SK-N-SH (cell line): Measurements from ENCODE around the gene RLN2. TPM values are rescaled to one million over a fixed set of nuclear protein-coding genes. Genes with fewer than 3 reads are reported as not detected.

Experiments used
- CTCF ChIA-PET: fragments of 300-600, 350-600 bp; formaldehyde crosslinking; extraction: SDS; loops from one replicate; lab custom pipeline; 2021; lab: Yijun Ruan, JAX
- POLR2A ChIA-PET: fragments of 350-600 bp; sonication (Branson Sonifier 250); formaldehyde crosslinking; extraction: SDS; loops from one replicate; lab custom pipeline; 2020; ENCODE audit warnings: antibody characterized with exemption, inconsistent platforms; lab: Yijun Ruan, JAX
- DNase-seq: peaks from one replicate; pipeline ENCODE4 v3.0.0; 2012
- H2AFZ ChIP-seq: fragments of 200-600 bp; sonication (generic); 2 replicates; pipeline ENCODE4 v1.8.1; 2016; ENCODE audit warnings: antibody characterized with exemption, mild to moderate bottlenecking, low read depth
- H3F3A ChIP-seq: fragments of 200-600 bp; sonication (generic); replicated peaks from 2 replicates; pipeline ENCODE3; 2016; ENCODE audit warnings: antibody characterized with exemption, mild to moderate bottlenecking; ENCODE audit not compliant: insufficient read depth
- H3K27ac ChIP-seq, 2 experiments: fragments of 200-500 bp in 1 of 2; fragments of 200-600 bp in 1 of 2; sonication (Bioruptor generic) in 1 of 2; sonication (generic), shearing (Covaris generic) in 1 of 2; 2 replicates each; pipeline versions ENCODE4 v1.5.1 to v1.6.1; 2014 to 2016; ENCODE audit warnings: low read depth in 2 of 2, inconsistent platforms in 1 of 2, low read length in 1 of 2, mild to moderate bottlenecking in 1 of 2, mixed read lengths in 1 of 2
- H3K27me3 ChIP-seq: fragments of 200-600 bp; sonication (generic), shearing (Covaris generic); 2 replicates; pipeline ENCODE4 v1.6.1; 2016; ENCODE audit warnings: mixed run types; ENCODE audit not compliant: insufficient read depth
- H3K36me3 ChIP-seq, 2 experiments: fragments of 200-500 bp in 1 of 2; fragments of 200-600 bp in 1 of 2; sonication (Bioruptor generic) in 1 of 2; sonication (generic) in 1 of 2; replicated peaks in 1 of 2; 2 replicates each; pipeline versions ENCODE3 to v1.5.1; 2014 to 2016; ENCODE audit warnings: low read length in 1 of 2, mild to moderate bottlenecking in 1 of 2; ENCODE audit not compliant: insufficient read depth in 2 of 2, control insufficient read depth in 1 of 2
- H3K4me1 ChIP-seq, 2 experiments: fragments of 200-500 bp in 1 of 2; fragments of 200-600 bp in 1 of 2; sonication (Bioruptor generic) in 1 of 2; sonication (generic), shearing (Covaris generic) in 1 of 2; 2 replicates each; pipeline versions ENCODE4 v1.5.1 to v1.6.1; 2014 to 2016; ENCODE audit warnings: low read depth in 1 of 2, low read length in 1 of 2, mixed run types in 1 of 2; ENCODE audit not compliant: insufficient read depth in 2 of 2, control insufficient read depth in 1 of 2
- H3K4me2 ChIP-seq: fragments of 200-600 bp; sonication (generic), shearing (Covaris generic); 2 replicates; pipeline ENCODE4 v1.6.1; 2017; ENCODE audit warnings: mixed run types
- H3K4me3 ChIP-seq, 2 experiments: fragments of 200-500 bp in 1 of 2; fragments of 200-600 bp in 1 of 2; sonication (Bioruptor generic) in 1 of 2; sonication (generic), shearing (Covaris generic) in 1 of 2; 2 replicates each; pipeline versions ENCODE4 v1.5.1 to v1.8.1; 2014 to 2016; ENCODE audit warnings: low read depth in 2 of 2, inconsistent platforms in 1 of 2, low read length in 1 of 2, mild to moderate bottlenecking in 1 of 2, mixed read lengths in 1 of 2, moderate library complexity in 1 of 2
- H3K79me2 ChIP-seq: fragments of 200-600 bp; sonication (generic); 2 replicates; pipeline ENCODE4 v1.8.1; 2017; ENCODE audit warnings: mild to moderate bottlenecking; ENCODE audit not compliant: insufficient read depth
- H3K9ac ChIP-seq: fragments of 200-600 bp; sonication (generic); 2 replicates; pipeline ENCODE4 v1.6.1; 2017; ENCODE audit warnings: mixed run types
- H3K9me2 ChIP-seq: fragments of 200-600 bp; sonication (generic); 2 replicates; pipeline ENCODE4 v1.6.1; 2017; ENCODE audit warnings: mixed run types
- H3K9me3 ChIP-seq: fragments of 200-600 bp; sonication (generic); 2 replicates; pipeline ENCODE4 v1.6.1; 2017; ENCODE audit warnings: mixed run types, mild to moderate bottlenecking, moderate library complexity
- H4K20me1 ChIP-seq: fragments of 200-600 bp; sonication (generic); 2 replicates; pipeline ENCODE4 v1.6.1; 2017; ENCODE audit warnings: mild to moderate bottlenecking, mixed run types; ENCODE audit not compliant: insufficient read depth
- EP300 ChIP-seq, 2 experiments: IDR thresholded peaks; 2 replicates each; pipeline versions ENCODE4 v1.4.0 to v1.6.1; 2012; ENCODE audit warnings: borderline replicate concordance in 1 of 2, low read depth in 1 of 2, low read length in 1 of 2
- EZH2phosphoT487 ChIP-seq: fragments of 200-600 bp; sonication (generic); IDR thresholded peaks from 2 replicates; pipeline ENCODE4 v1.6.1; 2017; ENCODE audit warnings: low read depth, mixed run types, mild to moderate bottlenecking, antibody characterized with exemption, moderate library complexity, borderline replicate concordance
- FOSL2 ChIP-seq: IDR thresholded peaks from 2 replicates; pipeline ENCODE4 v1.4.0; 2012; ENCODE audit warnings: low read depth, mild to moderate bottlenecking, moderate library complexity, borderline replicate concordance
- FOXJ3 ChIP-seq: sonication (generic); formaldehyde crosslinking; IDR thresholded peaks from 2 replicates; pipeline ENCODE4 v1.5.1; 2020; ENCODE audit warnings: mild to moderate bottlenecking, missing genetic modification reagents
- GATA2 ChIP-seq: sonication (generic); formaldehyde crosslinking; IDR thresholded peaks from 2 replicates; pipeline ENCODE4 v1.5.0; 2020; ENCODE audit warnings: mild to moderate bottlenecking, missing genetic modification reagents
- JUND ChIP-seq: IDR thresholded peaks from 2 replicates; pipeline ENCODE4 v1.4.0; 2012
- MXI1 ChIP-seq: IDR thresholded peaks from 2 replicates; pipeline ENCODE4 v1.6.1; 2012; ENCODE audit warnings: mild to moderate bottlenecking, low read depth, low read length, improper control_type of control experiment
- RAD21 ChIP-seq: IDR thresholded peaks from 2 replicates; pipeline ENCODE4 v1.6.1; 2012; ENCODE audit warnings: mild to moderate bottlenecking, low read length
- RCOR1 ChIP-seq: fragments of 150-350 bp; IDR thresholded peaks from 2 replicates; pipeline ENCODE4 v1.6.1; 2017; ENCODE audit warnings: antibody characterized with exemption, low read length
- RFX5 ChIP-seq: IDR thresholded peaks from 2 replicates; pipeline ENCODE4 v1.6.1; 2012; ENCODE audit warnings: mild to moderate bottlenecking, improper control_type of control experiment, low read length
- RXRA ChIP-seq: IDR thresholded peaks from 2 replicates; pipeline ENCODE4 v1.4.0; 2012; ENCODE audit warnings: low read depth, mild to moderate bottlenecking, borderline replicate concordance
- TAF1 ChIP-seq: IDR thresholded peaks from 2 replicates; pipeline ENCODE4 v1.6.1; 2012; ENCODE audit warnings: low read depth, mild to moderate bottlenecking, low read length, moderate library complexity, borderline replicate concordance
- YY1 ChIP-seq: IDR thresholded peaks from 2 replicates; pipeline ENCODE4 v1.4.0; 2012; ENCODE audit warnings: low read depth, mild to moderate bottlenecking
- WGBS: methylation state at CpG from one replicate; pipeline ENCODE4 v1.1.6; 2017; ENCODE audit warnings: low lambda C conversion rate; 5-methylcytosine and 5-hydroxymethylcytosine counted together
- polyA plus RNA-seq, 3 experiments: library from polyadenylated mRNA; depleted of rRNA; stranded (reverse); fragments of >200 nt; gene quantifications; 2 replicates each; pipeline ENCODE4 v1.2.3, GENCODE V29; 2012
- TF ChIP-seq, protein P1 (sequence below): IDR thresholded peaks from 2 replicates; pipeline ENCODE4 v1.6.1; 2012; ENCODE audit warnings: mild to moderate bottlenecking, low read depth, low read length, moderate library complexity
- TF ChIP-seq, protein P2 (sequence below): fragments of 150-350 bp; IDR thresholded peaks from 2 replicates; pipeline ENCODE4 v1.6.1; 2017; ENCODE audit warnings: antibody characterized with exemption, low read length, low read depth, borderline replicate concordance
- TF ChIP-seq, protein P3 (sequence below): IDR thresholded peaks from 2 replicates; pipeline ENCODE4 v1.4.0; 2012; ENCODE audit warnings: low read depth
- TF ChIP-seq, protein P4 (sequence below): IDR thresholded peaks from 2 replicates; pipeline ENCODE4; 2012

The RLN2 gene
- polyA plus RNA-seq, 1 of the 3 experiments (the other 2 are of a cell fraction) = 0.51 TPM

DNA sequence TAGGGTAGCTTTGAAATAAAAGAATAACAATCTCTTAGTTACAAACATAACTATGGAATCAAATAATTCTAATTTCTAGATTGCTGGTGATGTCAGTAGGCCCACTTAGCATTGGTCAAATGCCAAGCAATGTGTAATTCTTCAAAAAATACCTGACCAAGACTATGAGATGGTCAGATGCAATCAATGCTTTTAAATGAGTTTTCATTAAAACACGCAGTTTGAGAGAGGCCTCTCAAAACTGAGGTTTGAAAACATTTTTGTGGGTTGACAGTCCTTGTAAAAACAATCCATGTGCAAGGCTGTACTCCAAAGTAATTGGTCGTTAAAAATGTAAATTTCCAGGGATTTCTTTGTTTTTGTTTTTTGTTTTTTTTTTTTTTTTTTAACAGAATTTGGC is 1.2 kb upstream of the RLN2 start (continued):
- TF ChIP-seq, protein P1, sequence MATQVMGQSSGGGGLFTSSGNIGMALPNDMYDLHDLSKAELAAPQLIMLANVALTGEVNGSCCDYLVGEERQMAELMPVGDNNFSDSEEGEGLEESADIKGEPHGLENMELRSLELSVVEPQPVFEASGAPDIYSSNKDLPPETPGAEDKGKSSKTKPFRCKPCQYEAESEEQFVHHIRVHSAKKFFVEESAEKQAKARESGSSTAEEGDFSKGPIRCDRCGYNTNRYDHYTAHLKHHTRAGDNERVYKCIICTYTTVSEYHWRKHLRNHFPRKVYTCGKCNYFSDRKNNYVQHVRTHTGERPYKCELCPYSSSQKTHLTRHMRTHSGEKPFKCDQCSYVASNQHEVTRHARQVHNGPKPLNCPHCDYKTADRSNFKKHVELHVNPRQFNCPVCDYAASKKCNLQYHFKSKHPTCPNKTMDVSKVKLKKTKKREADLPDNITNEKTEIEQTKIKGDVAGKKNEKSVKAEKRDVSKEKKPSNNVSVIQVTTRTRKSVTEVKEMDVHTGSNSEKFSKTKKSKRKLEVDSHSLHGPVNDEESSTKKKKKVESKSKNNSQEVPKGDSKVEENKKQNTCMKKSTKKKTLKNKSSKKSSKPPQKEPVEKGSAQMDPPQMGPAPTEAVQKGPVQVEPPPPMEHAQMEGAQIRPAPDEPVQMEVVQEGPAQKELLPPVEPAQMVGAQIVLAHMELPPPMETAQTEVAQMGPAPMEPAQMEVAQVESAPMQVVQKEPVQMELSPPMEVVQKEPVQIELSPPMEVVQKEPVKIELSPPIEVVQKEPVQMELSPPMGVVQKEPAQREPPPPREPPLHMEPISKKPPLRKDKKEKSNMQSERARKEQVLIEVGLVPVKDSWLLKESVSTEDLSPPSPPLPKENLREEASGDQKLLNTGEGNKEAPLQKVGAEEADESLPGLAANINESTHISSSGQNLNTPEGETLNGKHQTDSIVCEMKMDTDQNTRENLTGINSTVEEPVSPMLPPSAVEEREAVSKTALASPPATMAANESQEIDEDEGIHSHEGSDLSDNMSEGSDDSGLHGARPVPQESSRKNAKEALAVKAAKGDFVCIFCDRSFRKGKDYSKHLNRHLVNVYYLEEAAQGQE = no peak
- TF ChIP-seq, protein P2, sequence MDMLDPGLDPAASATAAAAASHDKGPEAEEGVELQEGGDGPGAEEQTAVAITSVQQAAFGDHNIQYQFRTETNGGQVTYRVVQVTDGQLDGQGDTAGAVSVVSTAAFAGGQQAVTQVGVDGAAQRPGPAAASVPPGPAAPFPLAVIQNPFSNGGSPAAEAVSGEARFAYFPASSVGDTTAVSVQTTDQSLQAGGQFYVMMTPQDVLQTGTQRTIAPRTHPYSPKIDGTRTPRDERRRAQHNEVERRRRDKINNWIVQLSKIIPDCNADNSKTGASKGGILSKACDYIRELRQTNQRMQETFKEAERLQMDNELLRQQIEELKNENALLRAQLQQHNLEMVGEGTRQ = no peak
- TF ChIP-seq, all 33 proteins: peak for 0

DNA sequence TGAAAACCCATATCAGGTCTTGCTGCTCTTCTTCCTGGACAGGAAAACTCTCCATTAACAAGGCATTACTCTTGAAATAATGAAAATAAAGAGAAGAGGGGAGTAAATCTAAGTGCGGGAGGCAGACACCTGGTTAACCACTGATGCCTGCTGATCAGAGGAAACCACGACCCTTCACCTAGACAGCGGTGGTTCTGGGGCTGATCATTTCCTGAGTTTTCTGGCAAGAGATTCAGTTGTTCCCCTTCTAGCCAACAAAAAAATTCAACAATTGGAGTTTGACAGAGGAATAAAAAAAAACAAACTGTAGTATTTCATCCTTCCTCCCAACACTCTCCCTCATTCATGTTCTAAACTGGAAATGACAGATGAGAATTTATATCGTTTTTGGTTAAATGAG is 3.0 kb downstream of the RLN2 start:
- CTCF ChIA-PET = no interaction called here

More for the DNA sequence above, 3.0 kb downstream of the RLN2 start:
- Histone ChIP-seq H3K9ac (no peak overlapping the region), H3F3A (no peaks in the 10 kb centered on the region), H3K9me2 (no peaks in the 10 kb centered on the region), H3K36me3 (no peaks in the 10 kb centered on the region), H3K4me2 (no peak overlapping the region), H3K4me3 (no peak overlapping the region), H2AFZ (no peak overlapping the region), H3K79me2 (no peaks in the 10 kb centered on the region), H3K9me3 (no peaks in the 10 kb centered on the region), H4K20me1 (no peaks in the 10 kb centered on the region), H3K27ac (no peak overlapping the region), H3K4me1 (peaks cover 0 to 4% of the 10 kb centered on the region in 2 experiments; a peak in 1 of 4 replicates), H3K27me3 (no peaks in the 10 kb centered on the region)
- WGBS = 88% methylated on average over 4 of the region's 4 CpGs
- POLR2A ChIA-PET = no interaction called here
- no peak for DNase-seq
- no peak for TF ChIP-seq JUND
- TF ChIP-seq RXRA = no peak
- no peak for TF ChIP-seq RCOR1
- TF ChIP-seq FOXJ3 (CRISPR knock-in tag) = no peak
- TF ChIP-seq GATA2 (CRISPR knock-in tag) = no peak
- TF ChIP-seq FOSL2 = no peak
- TF ChIP-seq, protein P3, sequence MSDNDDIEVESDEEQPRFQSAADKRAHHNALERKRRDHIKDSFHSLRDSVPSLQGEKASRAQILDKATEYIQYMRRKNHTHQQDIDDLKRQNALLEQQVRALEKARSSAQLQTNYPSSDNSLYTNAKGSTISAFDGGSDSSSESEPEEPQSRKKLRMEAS = no peak
- TF ChIP-seq RFX5 = no peak
- TF ChIP-seq, protein P2 = no peak
- TF ChIP-seq EP300 (IDR thresholded peaks at IDR 0.05; ENCODE audit: borderline replicate concordance in 1 of 2, low read depth in 1 of 2, low read length in 1 of 2) = no peak
- TF ChIP-seq, protein P4, sequence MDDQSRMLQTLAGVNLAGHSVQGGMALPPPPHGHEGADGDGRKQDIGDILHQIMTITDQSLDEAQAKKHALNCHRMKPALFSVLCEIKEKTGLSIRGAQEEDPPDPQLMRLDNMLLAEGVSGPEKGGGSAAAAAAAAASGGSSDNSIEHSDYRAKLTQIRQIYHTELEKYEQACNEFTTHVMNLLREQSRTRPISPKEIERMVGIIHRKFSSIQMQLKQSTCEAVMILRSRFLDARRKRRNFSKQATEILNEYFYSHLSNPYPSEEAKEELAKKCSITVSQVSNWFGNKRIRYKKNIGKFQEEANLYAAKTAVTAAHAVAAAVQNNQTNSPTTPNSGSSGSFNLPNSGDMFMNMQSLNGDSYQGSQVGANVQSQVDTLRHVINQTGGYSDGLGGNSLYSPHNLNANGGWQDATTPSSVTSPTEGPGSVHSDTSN = no peak
- no peak for TF ChIP-seq YY1
- TF ChIP-seq EZH2phosphoT487 = no peak
- no peak for TF ChIP-seq RAD21
- no peak for TF ChIP-seq MXI1
- TF ChIP-seq TAF1 = no peak
